GM18519 (cell line): Measurements from ENCODE around the gene DST.

ENCODE experiments used
- ATAC-seq: cut with Tn5 transposase; IDR thresholded peaks from one replicate; pipeline ENCODE4 v1.9.1; 2021; ENCODE audit warnings: mild to moderate bottlenecking, moderate library complexity; ENCODE audit not compliant: unreplicated experiment, low FRiP score

Gene DST

DNA sequence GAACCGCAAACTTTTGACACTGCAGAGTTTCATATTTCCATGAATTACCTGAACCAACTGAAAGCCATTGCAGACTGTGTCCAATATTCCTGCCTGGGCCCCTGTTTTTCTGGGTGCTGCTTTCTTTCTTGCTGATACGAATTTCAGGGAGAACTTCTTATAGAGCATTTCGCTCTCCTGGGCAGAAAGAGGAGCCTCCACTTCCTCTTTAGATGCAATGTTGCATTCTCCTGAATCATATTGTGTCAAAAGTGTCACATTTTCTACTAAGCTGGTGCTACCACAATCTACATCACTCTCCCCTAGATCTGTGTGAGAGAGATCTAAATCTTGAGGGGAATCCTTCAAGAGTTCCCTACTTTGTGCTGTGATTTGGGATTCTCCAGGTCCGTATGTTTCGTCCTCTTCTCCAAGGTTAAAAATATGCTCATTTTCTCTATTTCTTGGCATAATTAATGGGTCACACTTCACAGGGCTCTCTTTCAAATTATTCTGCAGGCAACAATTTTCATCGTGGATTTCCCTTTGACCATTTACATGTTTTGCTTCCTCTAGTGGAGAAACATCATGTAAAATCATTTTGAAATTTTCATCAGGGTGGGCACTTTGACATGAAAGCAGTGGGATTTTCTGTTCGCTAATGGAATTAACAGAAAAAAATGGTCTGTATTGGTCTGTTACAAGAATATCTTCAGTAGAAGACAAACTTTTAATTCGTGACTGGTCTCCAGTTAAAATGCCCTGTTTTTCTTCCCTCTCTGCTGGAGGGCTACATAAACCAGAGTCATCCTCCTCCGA, 102.3 kb downstream of the DST start:
- ATAC-seq: no peak

DNA sequence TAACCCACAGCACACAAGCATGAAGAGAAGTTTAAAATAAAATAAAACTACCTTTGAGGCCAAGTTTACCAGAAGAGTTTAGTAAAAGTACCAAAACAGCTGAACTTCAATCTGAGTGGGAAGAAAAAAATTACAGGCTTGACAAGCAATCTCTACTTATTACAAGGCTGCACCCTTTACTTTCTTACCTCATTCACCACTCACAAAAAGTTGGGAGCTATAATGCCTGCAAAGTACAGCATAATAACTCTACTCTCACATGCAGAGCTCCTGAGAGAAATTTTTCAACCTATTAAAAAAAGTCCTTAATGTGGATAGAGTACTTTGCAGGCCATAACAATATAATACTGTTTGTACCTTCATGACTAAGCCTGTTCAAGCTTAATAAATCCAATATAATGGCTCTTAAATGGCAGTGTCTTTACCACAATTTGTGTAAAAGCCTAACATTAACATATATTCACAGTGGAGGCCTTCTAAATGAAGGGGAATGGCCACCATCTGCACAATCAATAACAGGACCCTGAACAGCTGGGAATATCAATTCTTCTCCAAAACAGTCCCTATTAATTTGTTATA, 103.1 kb downstream of the DST start:
- ATAC-seq: no peak

DNA sequence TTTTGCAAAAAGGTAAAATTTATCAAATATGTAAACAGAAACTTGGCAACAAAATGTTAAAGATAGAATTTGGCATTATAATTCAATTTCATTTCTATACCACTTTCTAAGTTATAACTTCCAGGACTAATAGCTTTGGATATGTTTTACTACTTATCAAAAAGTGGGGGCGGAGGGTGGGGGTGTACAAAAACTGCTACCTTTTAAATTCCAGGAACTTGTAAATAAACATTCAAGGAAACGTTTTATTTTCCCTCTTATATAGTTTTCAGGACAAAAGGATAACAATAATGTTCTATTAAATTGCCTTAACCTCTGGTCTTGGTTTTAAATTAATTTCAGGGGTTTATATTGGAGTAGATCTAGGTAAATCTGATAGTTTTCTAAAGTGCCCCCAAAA, 103.8 kb downstream of the DST start:
- no peak for ATAC-seq

DNA sequence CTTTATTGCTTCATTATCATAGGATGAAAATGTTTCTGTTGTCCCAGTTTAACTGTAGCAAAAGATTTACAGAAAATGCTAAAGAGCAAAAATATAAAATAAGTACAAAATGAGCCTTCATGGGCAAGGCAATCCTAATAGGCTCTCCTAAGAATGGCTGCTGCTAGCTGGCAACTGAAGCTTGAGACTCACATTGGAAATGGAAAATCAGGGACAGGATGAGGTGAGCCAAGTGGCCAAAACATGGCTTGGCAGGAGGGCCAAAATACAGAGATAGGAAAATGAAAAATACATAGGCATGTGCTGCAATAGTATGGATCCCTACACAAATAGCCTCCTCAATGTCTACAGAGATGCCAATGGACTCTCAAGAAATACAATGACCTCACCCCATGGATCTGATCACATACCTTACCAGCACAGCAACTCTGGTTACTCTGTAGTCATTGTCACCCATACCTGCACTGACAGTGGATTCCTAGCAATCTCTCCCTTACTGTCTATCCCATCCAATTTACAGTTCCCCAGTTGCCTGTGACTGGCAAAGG, 105.4 kb downstream of the DST start:
- no peak for ATAC-seq

GRCh38 chr6:56536536-56536935, 106.2 kb downstream of the DST start:
- ATAC-seq: no peak

DNA sequence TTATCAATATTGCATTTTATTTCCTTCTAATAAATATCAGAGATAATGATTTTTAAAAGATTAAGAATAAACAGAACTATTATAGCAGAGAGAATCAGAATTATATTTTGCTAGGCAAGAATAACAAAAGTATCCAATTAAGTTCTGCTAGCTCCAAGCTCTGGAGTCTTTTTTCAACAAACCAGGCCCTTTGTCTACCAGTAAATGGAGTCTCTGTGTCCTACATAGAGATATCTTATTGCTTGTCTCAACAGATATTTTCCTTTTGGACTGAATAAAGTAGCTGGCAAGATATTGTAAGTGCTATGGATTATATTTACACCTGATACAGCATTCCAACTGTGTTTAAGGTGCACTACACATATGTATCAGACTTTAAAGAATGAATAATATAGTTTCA, 107.1 kb downstream of the DST start:
- ATAC-seq: no peak

- no peak for ATAC-seq
Measured at GRCh38 chr6:56534680-56535419, 107.8 kb downstream of the DST start.

DNA sequence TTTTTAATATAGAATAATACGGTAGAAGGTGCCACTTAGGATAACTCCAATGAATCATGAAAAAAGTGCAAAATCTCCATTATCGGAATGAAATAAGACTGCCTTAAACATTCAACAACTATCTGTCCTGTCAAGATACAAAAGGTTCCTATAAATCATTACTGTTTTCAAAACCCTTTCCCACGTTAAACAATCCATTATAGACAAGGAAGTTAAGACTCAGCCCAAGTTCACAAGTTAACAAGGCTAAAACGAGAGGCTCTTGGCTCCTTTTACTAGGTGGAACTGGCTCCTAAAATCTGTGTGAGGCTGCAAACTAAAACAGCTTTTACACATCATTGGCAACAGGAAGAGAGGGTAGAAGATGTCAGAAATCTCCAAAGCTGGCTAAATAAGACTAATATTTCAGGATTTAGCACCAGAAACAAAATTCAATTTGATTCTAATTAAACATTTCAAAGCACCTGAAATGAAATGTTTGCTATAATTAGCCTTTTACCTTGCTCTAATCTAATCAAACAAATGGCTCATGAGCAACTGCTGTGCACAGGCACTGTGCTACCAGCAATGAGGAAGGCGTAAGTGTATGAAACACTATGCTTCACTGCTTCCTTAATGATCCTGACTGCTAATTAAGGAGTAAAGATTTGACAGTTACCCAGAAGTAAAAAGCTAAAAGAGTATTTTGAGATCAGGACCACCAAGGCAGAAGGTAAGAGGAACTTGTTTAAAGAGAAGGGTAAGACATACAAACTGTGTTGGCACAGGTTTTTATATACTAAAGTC, 109.7 kb downstream of the DST start:
- no peak for ATAC-seq

DNA sequence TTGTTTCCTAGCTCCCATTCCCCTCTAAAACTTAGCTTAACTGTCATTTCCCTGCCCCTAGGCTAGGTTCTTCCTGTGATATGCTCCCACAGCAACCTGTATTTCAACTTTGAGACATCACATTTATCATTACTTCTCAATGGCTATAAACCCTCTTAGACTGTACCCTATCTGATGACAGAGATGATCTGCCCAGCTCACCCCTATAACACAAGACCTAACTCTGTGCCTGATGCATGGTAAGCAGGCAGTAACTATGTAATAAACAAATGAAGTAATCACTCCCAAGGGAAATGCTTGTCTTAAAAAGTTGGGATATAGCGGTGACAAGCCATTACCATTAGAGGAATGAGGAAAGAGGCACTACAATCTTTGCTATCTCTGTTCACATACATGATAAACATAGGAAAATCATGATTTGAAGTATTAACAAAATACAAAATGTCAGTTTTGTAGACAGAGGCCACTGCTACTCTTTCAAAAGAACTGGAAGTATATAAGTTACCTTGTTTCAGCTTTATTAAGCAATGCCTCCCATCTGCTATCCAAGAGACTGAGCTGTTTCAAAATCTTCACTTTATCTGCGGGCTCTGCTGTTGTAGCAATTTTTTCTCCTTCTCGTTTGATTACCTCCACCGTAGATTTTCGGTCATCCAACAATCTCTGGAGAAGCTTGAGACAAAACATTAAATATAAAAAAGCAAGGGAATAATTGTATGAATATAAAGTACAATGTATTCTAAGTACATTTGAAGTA, 110.7 kb downstream of the DST start:
- ATAC-seq: no peak

- ATAC-seq: no peak
Measured at GRCh38 chr6:56529594-56530191, 113.0 kb downstream of the DST start.

DNA sequence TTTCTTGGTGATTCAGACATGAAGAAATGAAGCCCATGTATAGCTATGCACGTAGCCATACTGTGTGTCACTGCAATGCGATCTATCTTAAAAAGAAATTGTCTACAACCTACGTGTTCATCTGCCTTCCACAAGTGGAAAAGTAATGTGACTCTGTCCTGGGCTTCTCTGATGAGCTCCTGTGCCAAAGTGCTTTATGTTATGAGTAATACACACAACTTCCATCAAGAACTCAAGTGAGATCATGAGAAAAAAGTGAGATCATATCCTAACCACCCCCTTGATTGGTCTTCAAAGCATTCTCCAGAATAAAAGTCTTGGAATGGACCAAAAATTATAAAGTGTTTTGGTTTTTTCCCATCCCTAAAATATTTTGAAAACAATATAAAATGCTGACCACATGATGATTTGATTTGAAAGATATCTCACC, 114.3 kb downstream of the DST start:
- ATAC-seq: no peak

GRCh38 chr6:56527934-56528333, 114.8 kb downstream of the DST start:
- no peak for ATAC-seq

DNA sequence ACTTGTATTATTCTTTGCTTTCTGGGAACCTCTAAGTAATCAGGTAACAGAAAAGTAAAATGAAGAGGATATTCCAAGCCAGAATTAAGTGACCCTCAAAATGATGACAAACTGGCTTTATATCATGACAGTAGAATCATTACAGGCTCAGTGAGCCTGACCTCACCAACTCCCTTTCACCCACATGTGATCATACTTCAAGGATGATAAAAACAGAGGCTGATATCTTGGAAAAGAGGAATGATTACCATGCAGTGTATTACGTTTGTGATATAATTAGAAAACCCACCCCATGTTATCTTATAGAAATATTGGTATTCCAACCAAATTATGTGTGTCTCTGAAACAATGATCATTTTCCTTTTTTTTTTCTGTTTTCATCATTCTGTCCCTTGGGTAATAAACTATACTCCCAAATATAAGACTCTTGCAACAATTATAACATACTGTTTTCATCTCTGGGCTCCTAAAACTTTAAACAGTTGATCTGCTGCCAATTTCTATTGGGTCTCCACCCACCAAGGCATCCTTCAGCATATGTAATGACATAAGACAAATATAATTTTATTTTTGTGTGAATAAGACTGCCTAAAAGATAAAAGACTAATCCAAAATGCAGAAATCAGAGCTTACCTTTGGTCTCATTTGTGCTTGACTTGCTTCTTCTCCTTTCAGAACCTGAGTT, 115.7 kb downstream of the DST start:
- no peak for ATAC-seq

GRCh38 chr6:56525974-56526789, 116.5 kb downstream of the DST start:
- no peak for ATAC-seq

- no peak for ATAC-seq
Measured at GRCh38 chr6:56524891-56525703, 117.6 kb downstream of the DST start.

GRCh38 chr6:56522495-56523270, 120.0 kb downstream of the DST start:
- ATAC-seq: no peak
